Activated gamma-delta T cell (primary cell): Measurements from ENCODE around the gene CEBPA.

Experiments
- DNase-seq: peaks from one replicate; lab custom pipeline; 2025; lab: John Stamatoyannopoulos, UW

Gene CEBPA

DNA sequence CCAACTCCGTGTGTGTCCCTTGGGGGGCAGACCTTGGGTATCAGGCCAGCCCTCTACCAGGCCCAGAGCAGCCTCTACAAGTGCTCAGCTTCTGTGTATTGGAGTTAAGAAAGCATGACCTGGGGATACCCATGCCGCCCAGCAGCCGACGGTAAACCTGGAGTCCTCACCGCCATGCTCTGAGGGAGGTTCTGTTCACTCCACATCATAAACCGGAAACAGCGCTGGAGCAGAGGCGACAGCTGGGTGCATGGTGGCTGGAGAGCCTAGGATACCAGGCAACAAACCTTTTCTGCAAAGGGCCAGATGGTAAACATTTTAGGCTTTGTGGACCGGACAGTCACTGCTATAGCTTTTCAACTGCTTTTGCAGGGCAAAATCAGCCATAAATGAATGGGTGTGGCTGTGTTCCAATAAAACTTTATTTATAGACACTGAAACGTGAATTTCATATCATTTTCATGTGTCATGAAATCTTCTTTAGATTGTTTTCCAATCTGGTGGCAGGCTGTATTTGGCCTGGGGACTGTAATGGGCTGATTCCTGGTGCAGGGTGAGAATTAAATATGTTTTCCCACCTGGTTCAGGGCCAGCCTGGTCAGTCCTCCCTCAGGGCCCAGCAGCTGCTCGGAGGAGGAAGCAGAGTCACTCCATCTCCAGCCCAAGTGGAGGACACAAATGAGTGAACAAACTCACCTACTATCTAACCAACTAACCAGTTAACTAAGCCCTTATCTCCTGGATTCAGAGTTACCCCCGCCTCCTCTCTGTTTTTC is 30.9 kb downstream of the CEBPA start:
- DNase-seq = no peak

DNA sequence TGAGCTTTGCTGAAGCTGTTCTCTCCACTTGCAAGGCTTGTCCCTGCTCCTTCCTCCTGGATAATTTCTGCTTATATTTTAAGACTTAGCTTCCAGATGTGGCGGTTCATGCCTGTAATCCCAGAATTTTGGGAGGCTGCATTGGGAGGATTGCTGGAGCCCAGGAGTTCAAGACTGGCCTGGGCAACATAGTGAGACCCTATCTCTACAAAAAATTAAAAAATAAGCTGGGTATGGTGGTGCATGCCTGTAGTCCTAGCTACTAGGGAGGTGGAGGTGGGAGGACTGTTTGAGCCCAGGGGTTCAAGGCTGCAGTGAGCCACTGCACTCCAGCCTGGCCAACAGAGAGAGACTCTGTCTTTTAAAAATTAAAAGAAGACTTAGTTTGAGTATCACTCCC is 31.6 kb downstream of the CEBPA start:
- DNase-seq = no peak

DNA sequence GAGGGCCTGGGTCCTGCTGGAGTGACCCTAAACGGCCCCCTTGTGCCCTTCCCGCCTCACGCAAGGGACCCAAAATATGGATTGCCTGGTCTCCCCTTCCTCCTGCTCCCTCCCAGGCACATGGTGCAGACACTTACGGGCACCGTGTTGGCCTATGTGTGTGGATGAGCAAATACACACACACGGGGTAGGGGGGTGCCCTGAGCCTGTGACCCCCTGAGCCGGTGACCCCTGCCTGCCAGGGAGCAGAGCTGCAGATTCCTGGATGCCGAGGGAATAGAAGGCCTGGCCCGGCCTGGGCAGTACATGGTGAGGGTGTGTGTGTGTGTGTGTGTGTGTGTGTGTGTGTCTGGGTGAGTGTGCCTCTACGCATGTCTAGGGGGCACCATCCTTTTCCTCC is 33.3 kb downstream of the CEBPA start:
- no peak for DNase-seq

DNA sequence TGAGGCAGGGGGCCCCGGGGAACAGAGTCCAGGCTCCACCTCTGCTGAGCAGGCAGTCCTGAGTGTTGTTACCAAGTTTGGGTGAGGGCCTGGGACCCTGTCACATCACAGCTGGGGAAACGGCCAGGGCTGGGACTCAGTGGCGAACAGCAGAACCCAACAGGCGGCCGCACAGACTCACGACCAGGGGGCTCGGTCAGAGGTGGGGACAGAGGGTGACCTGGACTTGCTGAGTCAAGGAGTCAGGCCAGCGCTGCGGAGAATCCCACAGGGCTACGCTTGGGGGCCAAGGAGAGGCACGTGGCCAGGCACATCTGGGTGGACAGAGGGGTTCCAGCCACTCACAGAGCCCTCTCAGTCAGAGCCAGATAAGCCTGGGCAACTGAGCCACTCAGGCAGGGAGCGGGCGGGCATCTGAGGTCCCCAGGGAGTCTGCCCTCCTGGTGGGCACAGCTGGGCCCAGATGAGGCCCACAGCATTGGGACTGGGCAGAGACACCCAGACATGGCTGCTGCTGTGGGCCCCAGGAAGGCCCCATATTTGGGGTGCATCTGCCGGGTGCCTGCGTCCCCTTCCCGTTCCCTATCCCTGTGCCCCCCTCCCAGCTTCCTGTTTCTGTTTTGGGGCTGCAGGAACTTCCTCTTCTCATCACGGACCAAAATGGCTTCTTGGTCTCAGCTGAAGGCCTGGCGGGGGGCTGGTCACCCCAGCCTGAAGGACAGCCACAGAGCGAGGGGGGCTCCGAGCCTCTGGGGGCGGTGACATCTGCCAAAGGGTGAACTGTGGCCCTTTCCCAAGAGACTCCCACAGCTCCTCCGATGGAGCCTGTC is 34.0 kb downstream of the CEBPA start:
- DNase-seq = no peak

DNA sequence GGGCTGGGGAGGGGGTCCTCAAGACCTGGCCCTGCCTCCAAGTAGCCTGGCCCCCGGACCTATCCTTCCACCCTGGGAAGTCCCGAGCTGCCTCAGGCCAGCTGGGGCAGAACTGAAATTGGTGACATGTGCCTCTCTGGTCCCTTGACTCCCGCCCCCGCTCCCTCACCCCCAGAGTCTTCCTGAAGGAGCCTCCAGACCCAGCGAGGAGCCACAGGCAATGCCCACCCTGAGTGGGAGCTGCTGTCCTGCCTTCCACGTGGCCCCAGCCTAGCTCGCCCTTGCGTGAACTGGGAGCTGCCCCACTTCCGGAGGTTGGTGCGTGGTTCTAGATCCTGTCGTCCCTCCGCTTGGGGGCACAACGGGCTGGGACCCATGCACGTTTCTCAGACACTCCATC is 34.6 kb downstream of the CEBPA start:
- no peak for DNase-seq

DNA sequence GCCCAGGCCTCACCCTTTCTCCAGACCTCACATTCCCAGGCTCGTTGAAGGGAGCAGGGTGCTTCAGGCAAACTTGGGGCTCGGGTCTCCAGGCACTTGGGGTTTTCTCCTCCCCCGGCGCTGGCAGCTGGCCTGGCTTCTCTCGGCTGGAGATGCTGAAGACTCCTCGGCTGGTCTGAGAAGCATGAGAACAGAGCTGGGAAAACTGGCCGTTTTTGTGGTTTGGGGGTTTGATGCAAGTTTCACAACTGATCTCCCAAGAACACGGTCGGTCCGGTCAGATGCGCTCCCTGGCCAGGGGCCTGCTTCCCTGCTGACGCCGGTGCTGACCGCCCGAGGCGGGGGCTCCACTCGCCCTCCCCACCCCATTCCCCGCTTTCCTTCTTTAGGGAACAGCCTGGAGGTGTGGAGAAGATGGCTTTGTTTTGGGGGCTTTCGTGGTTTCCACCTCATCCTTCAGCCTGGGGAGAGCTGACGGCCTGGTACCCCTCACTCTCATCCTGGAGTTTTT is 35.3 kb downstream of the CEBPA start:
- no peak for DNase-seq

DNA sequence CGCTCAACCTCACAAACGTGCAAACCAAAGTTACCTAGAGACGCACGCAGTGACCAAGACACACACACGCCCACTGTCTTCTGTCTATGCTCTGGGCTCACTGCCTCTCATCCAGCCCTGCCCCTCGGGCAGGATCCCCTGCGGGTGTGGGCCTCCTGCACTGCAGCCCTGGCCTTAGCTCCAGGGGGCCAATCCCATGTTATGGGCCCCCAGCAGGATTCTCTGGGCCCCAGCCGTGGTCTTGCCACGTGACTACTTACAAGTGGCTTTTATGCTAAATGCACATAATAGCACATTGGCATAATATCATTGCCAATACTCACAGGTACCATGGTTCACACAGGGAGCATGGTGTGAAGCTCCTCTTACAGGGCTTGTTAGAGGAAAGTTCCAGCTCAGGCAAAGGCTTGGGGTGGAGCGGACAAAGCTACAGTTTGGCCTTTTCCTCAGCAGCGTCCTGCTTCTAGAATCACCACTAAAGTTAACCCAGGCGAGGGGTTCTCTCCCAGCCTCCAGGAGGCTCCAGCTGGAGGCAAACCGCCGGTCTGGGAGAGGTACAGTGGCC is 37.4 kb downstream of the CEBPA start:
- DNase-seq = no peak

DNA sequence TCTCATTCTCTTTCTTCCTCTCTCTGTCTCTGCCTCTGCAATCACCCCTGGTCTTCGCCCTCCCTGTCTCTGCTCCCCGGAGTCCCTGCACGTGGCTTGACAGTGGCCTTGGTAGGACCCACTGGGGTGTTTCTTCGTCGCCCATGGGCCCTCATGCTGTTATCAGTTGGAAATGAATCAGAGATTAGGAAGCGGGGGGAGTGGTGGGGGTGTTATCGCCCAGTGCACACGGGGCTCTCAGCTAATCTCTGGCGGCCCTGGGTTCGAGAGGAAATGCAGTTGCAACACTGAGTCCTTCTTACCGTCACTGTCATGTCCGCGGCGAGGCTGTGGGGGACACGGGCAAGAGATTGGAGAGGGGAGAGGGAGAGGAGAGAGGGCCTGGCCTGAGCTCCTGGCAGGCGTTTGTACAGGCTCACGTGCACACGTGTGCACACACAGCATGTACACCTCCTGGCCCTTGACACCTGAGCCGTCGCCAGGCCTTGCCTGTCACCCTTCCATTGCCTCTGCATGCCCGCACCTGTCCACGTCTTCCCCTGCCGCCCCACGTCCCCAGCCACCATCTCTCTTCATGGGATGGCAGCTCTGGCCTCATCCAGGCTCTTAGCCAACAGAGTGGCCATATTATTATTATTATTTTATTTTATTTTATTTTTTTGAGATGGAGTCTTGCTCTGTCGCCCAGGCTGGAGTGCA is 38.9 kb downstream of the CEBPA start:
- no peak for DNase-seq

DNA sequence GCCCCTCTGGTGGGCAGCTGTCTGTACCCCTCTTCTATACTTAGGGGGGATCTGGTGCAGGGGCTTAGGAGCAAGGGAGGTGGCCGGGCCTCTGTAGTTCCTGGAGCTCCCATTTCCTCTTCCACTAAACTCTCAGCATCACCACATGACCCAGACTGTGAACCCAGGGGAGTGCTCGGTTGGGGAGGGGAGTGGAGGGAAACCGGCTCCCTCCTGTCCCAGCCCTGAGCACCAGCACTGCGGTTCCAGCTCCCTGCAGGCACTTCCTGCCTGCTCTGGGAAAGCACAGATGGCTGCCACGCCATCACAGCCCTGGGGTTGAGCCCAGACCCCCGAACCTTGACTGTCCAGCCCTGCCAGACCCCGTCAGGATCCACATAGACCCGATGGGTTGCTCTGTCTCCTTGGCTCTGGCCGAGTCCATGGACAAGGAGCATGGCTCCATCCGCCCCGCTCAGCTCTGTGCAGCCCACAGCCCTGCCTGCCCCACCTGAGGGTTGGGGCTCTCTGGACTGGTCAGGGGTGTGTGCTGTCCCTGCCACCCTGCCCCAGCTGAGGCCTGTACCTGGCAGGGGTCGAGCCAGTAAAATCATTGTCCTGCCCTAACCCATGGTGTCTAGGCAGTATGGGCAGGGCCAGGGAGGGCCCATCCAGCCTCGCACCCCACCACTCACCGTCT is 40.7 kb downstream of the CEBPA start:
- no peak for DNase-seq

DNA sequence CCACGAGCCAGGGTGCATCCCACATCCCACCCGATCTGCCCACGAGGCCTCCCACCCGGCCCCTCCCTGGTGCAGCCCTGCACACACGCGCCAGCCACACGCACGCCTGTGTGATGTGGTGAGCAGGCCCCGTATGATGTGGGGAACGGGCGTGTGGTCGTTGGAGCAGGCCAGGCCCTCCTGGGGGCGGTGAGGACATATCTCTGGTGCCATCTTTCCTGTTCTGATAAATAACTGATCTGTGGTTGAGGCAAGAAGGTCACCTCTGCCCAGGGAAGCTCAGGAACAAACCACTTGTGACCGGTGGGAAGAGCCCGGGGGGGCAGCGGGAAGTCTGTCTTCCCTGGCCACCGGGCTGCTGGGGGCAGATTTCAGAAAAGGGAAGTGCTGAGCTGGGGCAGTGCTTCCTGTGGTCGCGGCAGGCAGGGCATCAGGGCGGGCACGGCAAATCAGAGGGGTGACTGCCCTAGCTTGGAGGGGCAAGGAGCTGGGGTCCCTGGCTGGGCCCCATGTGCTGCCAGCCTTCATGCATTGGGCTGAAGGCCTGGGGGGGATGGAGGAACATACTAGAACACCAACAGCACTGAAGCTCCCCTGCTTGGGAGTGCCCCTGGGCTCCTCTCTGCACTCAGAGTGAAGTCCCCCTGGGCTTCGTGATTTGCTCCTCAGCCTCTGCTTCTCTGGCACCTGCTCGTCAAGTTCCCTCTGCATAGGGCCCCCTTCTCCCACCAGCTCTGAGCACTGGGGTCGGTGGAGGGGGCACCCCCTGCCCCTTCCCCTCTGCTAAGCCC is 41.5 kb downstream of the CEBPA start:
- DNase-seq = no peak

DNA sequence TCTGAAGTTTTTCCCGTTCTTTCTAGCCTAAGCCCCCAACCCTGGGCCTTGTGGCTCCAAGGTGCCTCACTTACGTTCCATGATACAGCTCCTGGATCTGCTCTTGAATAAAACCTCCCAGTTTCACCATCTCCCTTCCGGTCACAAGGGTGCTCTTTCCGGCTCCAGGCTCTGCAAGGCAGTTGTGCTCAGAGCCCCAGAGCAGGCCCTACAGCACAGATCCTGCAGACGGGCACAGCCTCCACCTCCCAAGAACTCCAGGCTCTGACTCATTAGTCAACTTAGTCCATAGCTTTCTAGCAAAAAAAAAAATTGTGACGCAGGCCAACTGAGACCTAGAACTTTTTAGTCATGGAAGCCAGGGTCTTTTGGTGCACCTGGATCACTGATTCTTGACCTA is 42.8 kb downstream of the CEBPA start:
- no peak for DNase-seq

DNA sequence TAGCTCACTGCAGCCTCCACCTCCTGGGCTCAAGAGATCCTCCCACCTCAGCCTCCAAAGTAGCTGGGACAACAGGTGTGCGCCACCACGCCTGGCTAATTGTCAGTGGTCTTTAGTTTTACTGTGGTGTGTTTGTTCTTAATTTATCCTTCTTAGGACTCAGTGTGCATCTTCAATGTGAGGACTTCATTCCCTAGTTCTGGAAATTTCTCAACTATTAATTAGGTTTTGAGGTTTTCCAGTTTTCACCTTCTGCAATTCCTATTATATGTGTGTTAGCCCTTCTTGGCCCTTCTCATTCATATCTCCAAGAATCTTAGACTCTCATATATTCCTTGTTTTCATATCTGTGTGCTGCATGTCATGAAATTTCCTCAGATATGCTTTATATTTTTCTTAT is 44.5 kb downstream of the CEBPA start:
- no peak for DNase-seq

DNA sequence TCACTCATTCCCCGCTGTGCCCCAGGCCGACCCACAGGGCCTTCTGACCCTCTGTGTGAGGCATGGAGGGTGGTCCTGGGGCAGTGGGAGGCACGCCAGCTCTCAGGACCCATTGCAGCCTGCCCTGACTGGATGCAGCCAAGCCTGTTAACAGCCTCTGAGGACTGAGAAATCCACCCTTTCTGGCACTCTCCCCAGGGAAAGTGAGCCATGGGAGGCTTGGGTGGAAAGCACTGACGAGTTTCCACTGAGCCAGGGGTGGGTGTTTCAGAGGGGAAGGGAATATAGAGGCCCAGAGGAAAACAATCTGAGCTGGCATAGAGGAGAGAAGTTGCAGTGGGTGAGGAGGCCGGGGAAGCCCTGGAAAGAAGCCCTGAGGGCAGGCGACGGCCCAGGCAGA is 46.1 kb downstream of the CEBPA start:
- DNase-seq = no peak

DNA sequence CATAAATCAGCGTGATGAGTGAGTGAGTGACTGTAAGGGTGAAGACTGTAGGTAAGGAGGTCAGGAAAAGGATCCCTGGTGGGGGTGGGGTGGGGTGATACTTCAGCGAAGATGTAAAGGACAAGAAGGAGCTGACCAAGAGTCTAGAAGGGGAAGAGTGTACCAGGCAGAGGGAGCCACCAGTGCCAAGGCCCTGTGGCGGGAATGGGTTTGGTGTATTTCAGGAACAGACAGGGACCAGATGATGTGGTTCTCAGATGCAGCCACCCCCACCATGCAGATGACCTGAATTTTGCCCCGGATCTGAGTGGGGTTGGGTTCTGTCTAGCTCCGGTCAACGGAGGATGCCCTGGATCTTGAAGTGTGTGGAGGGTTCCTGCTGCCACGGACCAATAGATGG is 46.6 kb downstream of the CEBPA start:
- no peak for DNase-seq

DNA sequence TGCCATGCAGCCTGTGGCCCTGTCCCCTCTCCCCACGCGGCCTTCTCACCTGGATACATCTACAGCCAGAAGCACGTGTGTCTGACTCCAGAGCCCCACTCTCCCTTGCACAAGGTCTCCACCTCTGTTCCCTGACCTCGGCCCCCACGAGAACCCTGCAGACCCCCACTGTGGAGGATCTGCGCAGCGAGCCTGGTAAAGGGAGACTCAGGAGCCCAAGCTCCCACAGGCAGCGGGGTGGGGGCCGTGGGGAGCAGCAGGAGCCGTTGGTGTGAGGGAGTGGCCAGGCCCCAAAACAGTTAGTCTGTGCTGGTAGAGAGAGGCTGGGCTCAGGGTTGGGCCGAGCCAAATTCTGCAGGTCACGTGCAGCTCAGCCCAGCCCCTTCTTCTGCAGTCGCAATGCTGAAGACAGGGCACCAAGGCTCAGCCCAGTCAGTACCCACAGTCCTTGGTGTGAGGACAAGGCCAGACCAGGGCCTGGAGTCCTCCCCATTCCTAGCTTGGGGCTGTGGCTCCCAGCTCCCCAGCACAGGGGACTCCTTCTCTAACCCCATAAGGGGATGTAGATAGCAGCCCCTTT is 48.0 kb downstream of the CEBPA start:
- no peak for DNase-seq

DNA sequence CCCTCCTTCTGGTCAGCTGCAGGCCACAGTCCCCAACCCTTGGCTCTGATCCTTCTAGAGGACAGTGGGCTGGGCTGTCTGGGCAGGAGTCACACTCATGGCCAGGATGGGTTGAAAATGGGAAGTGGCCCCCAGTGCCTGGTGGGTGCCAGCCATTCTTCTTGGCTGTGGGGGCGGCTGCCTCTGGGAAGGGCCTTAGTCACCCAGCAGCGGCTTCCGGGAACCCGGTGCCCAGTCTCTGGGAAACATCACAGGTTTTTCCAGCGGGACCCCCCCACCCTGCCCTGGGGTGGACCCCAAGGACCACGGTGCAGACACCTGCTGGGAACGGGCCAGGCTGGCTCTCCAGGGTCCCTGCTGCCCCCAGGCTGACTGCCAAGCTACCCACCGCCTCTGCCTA is 49.4 kb downstream of the CEBPA start:
- no peak for DNase-seq

DNA sequence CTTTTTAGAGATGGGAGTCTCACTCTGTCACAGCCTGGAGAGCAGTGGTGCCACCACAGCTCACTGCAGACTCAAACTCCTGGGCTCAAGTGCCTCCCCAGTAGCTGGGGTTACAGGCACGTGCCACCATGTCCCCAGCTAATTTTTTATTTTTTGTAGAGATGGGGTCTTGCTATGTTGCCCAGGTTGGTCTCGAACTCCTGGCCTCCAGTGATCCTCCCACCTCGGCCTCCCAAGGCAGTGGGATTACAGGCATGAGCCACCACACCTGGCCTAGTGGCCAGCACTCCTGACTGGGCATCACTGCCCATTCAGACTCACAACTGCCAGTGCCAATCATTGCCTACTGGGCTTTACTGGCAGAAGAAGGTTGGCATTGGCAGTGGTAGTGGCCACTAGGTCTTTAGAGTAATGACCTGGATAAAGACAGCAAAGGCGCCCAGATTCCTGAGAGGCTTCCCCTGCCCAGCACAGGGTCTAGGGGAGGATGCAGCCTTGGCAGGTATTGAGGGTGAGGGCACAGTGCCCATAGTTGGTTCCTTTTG is 49.8 kb downstream of the CEBPA start:
- DNase-seq = no peak

DNA sequence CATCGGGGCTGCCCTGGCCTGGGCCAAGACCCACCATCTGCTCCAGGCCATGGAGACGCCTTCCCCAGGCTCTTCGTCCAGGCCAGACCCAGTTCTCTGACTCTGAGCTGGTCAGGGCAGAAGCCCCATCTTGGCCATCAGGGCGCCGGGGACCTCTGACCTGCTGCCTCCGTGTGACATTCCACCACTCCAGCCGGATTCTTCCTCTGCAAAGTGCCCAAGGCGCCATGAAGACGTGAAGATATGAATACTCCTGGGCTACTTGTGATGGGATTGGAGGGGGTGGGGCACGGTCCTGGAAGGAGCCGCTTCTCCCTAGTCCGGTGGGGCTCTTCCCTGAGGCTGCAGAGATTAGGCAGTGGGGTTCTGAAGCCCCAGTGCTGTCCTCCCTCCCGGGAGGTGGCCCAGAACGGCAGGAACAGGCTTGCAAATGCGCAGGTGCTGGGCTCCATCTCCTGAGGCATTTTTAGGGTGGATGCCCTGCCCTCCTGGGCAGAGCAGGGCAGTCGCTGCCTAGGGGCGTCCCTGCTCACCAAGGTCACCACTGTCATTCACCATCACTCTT is 50.7 kb downstream of the CEBPA start:
- DNase-seq = no peak

DNA sequence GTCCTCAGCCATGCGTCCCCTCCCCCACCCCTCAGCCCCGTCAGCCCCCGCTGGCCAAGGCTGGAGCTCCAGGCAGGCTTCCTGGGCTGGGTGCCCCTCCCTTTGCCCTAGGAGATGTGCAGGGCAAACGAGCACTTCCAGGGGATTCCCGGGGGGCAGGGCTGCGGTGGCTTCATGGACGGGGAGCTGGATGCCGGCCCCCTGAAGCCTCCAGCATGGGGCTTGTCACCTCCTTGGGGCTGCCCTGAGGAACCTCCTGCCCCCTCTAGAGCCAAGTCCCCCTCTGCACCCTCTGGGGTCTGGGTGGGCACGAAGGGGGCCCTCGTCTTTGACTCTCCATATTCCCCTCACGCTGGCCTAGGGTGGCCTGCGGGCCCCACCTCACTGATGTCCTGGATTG is 51.3 kb downstream of the CEBPA start:
- no peak for DNase-seq

DNA sequence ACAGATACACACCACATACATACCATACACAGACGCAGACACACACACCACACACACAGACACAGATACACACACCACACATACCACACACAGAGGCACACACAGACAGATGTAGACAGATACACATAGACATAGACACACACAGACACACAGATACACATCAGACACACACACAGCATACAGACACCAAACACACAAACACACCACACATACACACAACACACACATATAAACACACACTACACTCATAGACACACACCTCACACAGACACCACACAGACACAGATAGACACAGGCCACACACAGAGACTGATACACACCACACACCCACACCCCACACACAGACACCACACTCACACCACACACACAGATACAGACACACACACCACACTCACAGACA is 51.8 kb downstream of the CEBPA start:
- no peak for DNase-seq
